ENCODE measurements around the gene REEP6.

REEP6 gene

GRCh38 chr19:1508507-1508856, 17.5 kb downstream of the REEP6 start:
- H3K9ac ChIP-seq (ENCODE audit: low read length): no peak overlapping the region
- no peaks in the 10 kb centered on the region for H3K79me2 ChIP-seq (ENCODE audit: low read length)
- H3F3A ChIP-seq (ENCODE audit: insufficient read depth, low read length): no peaks in the 10 kb centered on the region
- no peaks in the 10 kb centered on the region for H3K36me3 ChIP-seq (replicated peaks; ENCODE audit: insufficient read depth, low read length)
- H2AFZ ChIP-seq (ENCODE audit: low read length): no peak overlapping the region
- no peak for DNase-seq
- no peaks in the 10 kb centered on the region for H3K9me3 ChIP-seq (replicated peaks; ENCODE audit: insufficient read depth, low read length)
- H3K4me2 ChIP-seq (ENCODE audit: low read depth, low read length): no peak overlapping the region
- TF ChIP-seq EZH2phosphoT487 (IDR thresholded peaks at IDR 0.05; ENCODE audit: low read length) (no peak), EZH2 (optimal IDR thresholded peaks at IDR 0.05; ENCODE audit: low read depth, low read length) (no peak), CTCF (IDR thresholded peaks at IDR 0.05; ENCODE audit: low read length) (no peak)
- peaks cover 75% of the 10 kb centered on the region for H3K27me3 ChIP-seq (replicated peaks; ENCODE audit: insufficient read depth, low read length)
- no peak overlapping the region for H3K27ac ChIP-seq (ENCODE audit: low read length)
- no peaks in the 10 kb centered on the region for H3K9me2 ChIP-seq (replicated peaks; ENCODE audit: insufficient read depth, low read length)
- H4K20me1 ChIP-seq (ENCODE audit: insufficient read depth, low read length): no peaks in the 10 kb centered on the region
- no peak overlapping the region for H3K4me3 ChIP-seq (ENCODE audit: low read length)
- H3K4me1 ChIP-seq (ENCODE audit: low read length): peaks cover 2% of the 10 kb centered on the region; the same call in 1 of the 2 replicates

GRCh38 chr19:1509602-1510441, 18.8 kb downstream of the REEP6 start:
- peaks cover 2% of the 10 kb centered on the region; the same call in 1 of the 2 replicates for H3K4me1 ChIP-seq (ENCODE audit: low read length)
- no peak overlapping the region for H3K4me2 ChIP-seq (ENCODE audit: low read depth, low read length)
- H3K4me3 ChIP-seq (ENCODE audit: low read length): no peak overlapping the region
- no peak overlapping the region for H2AFZ ChIP-seq (ENCODE audit: low read length)
- TF ChIP-seq EZH2 (optimal IDR thresholded peaks at IDR 0.05; ENCODE audit: low read depth, low read length): no peak
- no peak for TF ChIP-seq CTCF (IDR thresholded peaks at IDR 0.05; ENCODE audit: low read length)
- TF ChIP-seq EZH2phosphoT487 (IDR thresholded peaks at IDR 0.05; ENCODE audit: low read length): no peak
- H3K9ac ChIP-seq (ENCODE audit: low read length): no peak overlapping the region
- no peaks in the 10 kb centered on the region for H3K36me3 ChIP-seq (replicated peaks; ENCODE audit: insufficient read depth, low read length)
- no peaks in the 10 kb centered on the region for H4K20me1 ChIP-seq (ENCODE audit: insufficient read depth, low read length)
- H3K27me3 ChIP-seq (replicated peaks; ENCODE audit: insufficient read depth, low read length): peaks cover 67% of the 10 kb centered on the region
- H3K79me2 ChIP-seq (ENCODE audit: low read length): no peaks in the 10 kb centered on the region
- no peaks in the 10 kb centered on the region for H3F3A ChIP-seq (ENCODE audit: insufficient read depth, low read length)
- no peak overlapping the region for H3K27ac ChIP-seq (ENCODE audit: low read length)
- no peak for DNase-seq
- no peaks in the 10 kb centered on the region for H3K9me2 ChIP-seq (replicated peaks; ENCODE audit: insufficient read depth, low read length)
- H3K9me3 ChIP-seq (replicated peaks; ENCODE audit: insufficient read depth, low read length): no peaks in the 10 kb centered on the region

GRCh38 chr19:1510442-1510806, 19.4 kb downstream of the REEP6 start:
- no peak overlapping the region for H3K9ac ChIP-seq (ENCODE audit: low read length)
- no peaks in the 10 kb centered on the region for H4K20me1 ChIP-seq (ENCODE audit: insufficient read depth, low read length)
- H3K4me2 ChIP-seq (ENCODE audit: low read depth, low read length): no peak overlapping the region

More at GRCh38 chr19:1510442-1510806, 19.4 kb downstream of the REEP6 start:
- peaks cover 67% of the 10 kb centered on the region for H3K27me3 ChIP-seq (replicated peaks; ENCODE audit: insufficient read depth, low read length)
- H3K27ac ChIP-seq (ENCODE audit: low read length): no peak overlapping the region
- no peak for DNase-seq
- peaks cover 2% of the 10 kb centered on the region; the same call in 1 of the 2 replicates for H3K4me1 ChIP-seq (ENCODE audit: low read length)
- H2AFZ ChIP-seq (ENCODE audit: low read length): no peak overlapping the region
- no peak overlapping the region for H3K4me3 ChIP-seq (ENCODE audit: low read length)
- no peaks in the 10 kb centered on the region for H3K79me2 ChIP-seq (ENCODE audit: low read length)
- TF ChIP-seq EZH2 (optimal IDR thresholded peaks at IDR 0.05; ENCODE audit: low read depth, low read length) (no peak), EZH2phosphoT487 (IDR thresholded peaks at IDR 0.05; ENCODE audit: low read length) (no peak), CTCF (IDR thresholded peaks at IDR 0.05; ENCODE audit: low read length) (no peak)
- no peaks in the 10 kb centered on the region for H3K36me3 ChIP-seq (replicated peaks; ENCODE audit: insufficient read depth, low read length)
- H3K9me2 ChIP-seq (replicated peaks; ENCODE audit: insufficient read depth, low read length): no peaks in the 10 kb centered on the region
- H3F3A ChIP-seq (ENCODE audit: insufficient read depth, low read length): no peaks in the 10 kb centered on the region
- no peaks in the 10 kb centered on the region for H3K9me3 ChIP-seq (replicated peaks; ENCODE audit: insufficient read depth, low read length)

All from MM.1S (cell line).